Measurements from ENCODE around the gene THAP5.
A peak's percentile ranks its signal among the peaks of the same experiment; 100 is the strongest.
"Not testable (repeated sequence)": the region's sequence is repeated elsewhere in the genome, so short reads cannot be mapped to it uniquely, and the experiment has no call there.

THAP5 gene

DNA sequence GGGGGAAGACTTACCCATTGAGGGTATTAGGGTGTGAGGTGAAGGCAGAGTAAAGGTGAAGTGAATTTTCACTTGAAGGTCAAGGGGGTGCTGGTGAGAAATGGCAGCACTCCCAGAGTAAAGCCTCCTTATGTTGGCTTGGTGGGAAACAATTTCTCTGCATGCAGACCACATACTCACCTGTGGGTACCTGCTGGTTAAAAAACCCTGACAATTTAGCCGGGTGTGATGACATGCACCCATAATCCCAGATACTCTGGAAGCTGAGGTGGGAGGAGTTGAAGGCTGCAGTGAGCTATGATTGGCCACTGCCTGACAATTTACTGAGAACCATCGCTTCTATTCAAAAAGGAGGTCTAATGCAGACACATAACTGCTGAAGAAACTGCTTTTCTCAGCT lies 5.7 kb upstream of the THAP5 start:
- H3K9me3 ChIP-seq (ENCODE audit: low read length): peaks cover 13% of the 10 kb centered on the region
- H3K4me1 ChIP-seq (ENCODE audit: insufficient read depth, low read length): peaks cover 11% of the 10 kb centered on the region
- H3K36me3 ChIP-seq (ENCODE audit: insufficient read depth, low read length): peaks cover 26% of the 10 kb centered on the region
- no peak overlapping the region for H3K4me3 ChIP-seq (ENCODE audit: low read length)
- no peaks in the 10 kb centered on the region for H3K27me3 ChIP-seq (ENCODE audit: insufficient read depth, low read length)
- no peak overlapping the region for H2AFZ ChIP-seq (ENCODE audit: low read depth, low read length)

GRCh38 chr7:108572480-108572879 lies 3.0 kb upstream of the THAP5 start:
- Histone ChIP-seq H3K4me3 (ENCODE audit: low read length) (no peak overlapping the region), H3K9me3 (ENCODE audit: low read length) (no peaks in the 10 kb centered on the region), H3K4me1 (ENCODE audit: insufficient read depth, low read length) (peaks cover 17% of the 10 kb centered on the region), H3K27me3 (ENCODE audit: insufficient read depth, low read length) (no peaks in the 10 kb centered on the region), H3K36me3 (ENCODE audit: insufficient read depth, low read length) (peaks cover 26% of the 10 kb centered on the region), H2AFZ (ENCODE audit: low read depth, low read length) (no peak overlapping the region)

- Histone ChIP-seq H2AFZ (ENCODE audit: low read depth, low read length) (peak overlapping the region; percentile 31), H3K4me1 (ENCODE audit: insufficient read depth, low read length) (peaks cover 17% of the 10 kb centered on the region), H3K9me3 (ENCODE audit: low read length) (no peaks in the 10 kb centered on the region), H3K36me3 (ENCODE audit: insufficient read depth, low read length) (peaks cover 24% of the 10 kb centered on the region), H3K27me3 (ENCODE audit: insufficient read depth, low read length) (no peaks in the 10 kb centered on the region), H3K4me3 (ENCODE audit: low read length) (peak overlapping the region; percentile 73)
Observed at GRCh38 chr7:108570146-108570755, 745 bp upstream of the THAP5 start.

DNA sequence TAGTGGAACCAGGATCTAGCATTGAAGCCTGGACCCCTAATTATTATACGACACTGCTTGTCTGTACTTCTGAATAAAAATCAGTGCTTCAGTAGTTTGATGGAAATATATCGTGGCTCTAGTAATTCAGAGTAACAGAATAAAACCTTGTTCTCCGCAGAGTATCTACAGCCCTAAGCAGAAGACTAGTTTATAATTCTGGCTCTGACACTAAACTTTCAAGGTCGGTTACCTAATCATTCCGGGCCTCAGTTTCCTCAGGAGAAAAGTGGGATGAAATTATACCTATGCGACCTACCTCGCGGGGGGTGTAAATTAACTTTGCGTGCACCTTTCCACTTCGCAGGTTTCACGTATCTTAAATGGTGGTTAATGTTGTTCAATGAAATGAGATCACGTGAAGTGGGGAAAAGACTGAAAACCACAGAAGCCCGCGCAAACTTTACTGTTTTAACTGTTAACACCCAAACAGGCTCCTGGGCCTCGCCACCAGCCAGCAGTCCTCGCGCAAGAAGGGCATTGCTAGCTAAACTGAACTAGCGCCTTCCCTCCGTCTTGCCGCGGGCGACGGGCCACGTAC lies 615 bp downstream of the THAP5 start:
- H3K4me3 ChIP-seq (ENCODE audit: low read length): peak overlapping the region; percentile 87
- no peaks in the 10 kb centered on the region for H3K9me3 ChIP-seq (ENCODE audit: low read length)
- peak overlapping the region; percentile 55 for H2AFZ ChIP-seq (ENCODE audit: low read depth, low read length)
- H3K4me1 ChIP-seq (ENCODE audit: insufficient read depth, low read length): peaks cover 17% of the 10 kb centered on the region
- H3K36me3 ChIP-seq (ENCODE audit: insufficient read depth, low read length): peaks cover 27% of the 10 kb centered on the region
- H3K27me3 ChIP-seq (ENCODE audit: insufficient read depth, low read length): no peaks in the 10 kb centered on the region

DNA sequence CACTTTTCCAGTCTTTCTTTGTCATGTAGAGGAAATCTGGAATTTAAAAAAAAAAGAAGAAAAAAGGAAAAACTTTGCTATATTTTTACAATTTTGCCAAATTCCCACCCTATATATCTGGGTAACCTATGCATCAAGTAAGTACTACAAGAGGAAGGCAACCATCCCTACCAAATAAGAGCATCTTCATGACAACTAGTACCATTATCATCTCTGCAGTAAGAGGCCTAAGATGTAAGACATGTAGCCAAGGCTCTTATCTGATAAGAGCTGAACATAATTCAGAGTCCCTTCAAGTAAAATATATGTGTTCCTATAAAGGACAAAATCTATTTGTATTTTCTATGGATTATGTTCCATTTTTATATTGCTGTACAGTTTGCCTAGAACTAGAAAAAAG lies 3.5 kb downstream of the THAP5 start:
- no peaks in the 10 kb centered on the region for H3K9me3 ChIP-seq (ENCODE audit: low read length)
- no peak overlapping the region for H2AFZ ChIP-seq (ENCODE audit: low read depth, low read length)
- no peak overlapping the region for H3K4me3 ChIP-seq (ENCODE audit: low read length)
- peaks cover 16% of the 10 kb centered on the region for H3K36me3 ChIP-seq (ENCODE audit: insufficient read depth, low read length)
- peaks cover 9% of the 10 kb centered on the region for H3K4me1 ChIP-seq (ENCODE audit: insufficient read depth, low read length)
- no peaks in the 10 kb centered on the region for H3K27me3 ChIP-seq (ENCODE audit: insufficient read depth, low read length)

DNA sequence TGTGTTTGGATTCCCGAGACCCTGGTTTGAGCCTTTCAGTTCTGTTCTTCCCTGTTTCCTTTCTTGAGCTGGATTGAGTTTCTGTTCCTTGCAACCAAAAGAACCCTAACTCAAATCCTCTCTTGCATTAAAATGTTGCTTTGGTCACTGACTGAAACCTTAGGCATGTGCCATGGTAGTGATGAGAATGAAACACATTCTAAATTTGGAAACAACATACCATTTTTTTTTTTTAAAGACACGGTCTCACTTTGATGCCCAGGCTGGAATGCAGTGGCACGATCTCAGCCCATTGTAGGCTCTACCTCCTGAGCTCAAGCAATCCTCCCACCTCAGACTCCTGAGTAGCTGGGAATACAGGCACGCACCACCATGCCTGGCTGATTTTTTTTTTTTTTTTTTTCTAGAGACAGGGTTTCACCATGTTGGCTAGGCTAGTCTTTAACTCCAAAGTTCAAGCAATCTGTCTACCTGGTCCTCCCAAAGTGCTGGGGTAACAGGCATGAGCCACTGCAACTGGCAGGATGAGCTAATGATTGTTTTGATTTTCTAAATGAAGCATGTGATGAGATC lies 8.4 kb downstream of the THAP5 start:
- Histone ChIP-seq H3K27me3 (ENCODE audit: insufficient read depth, low read length) (no peaks in the 10 kb centered on the region), H3K9me3 (ENCODE audit: low read length) (peaks cover 5% of the 10 kb centered on the region), H2AFZ (ENCODE audit: low read depth, low read length) (no peak overlapping the region), H3K4me1 (ENCODE audit: insufficient read depth, low read length) (no peaks in the 10 kb centered on the region), H3K4me3 (ENCODE audit: low read length) (no peak overlapping the region), H3K36me3 (ENCODE audit: insufficient read depth, low read length) (peaks cover 16% of the 10 kb centered on the region)

GRCh38 chr7:108559253-108559652 lies 10.3 kb downstream of the THAP5 start:
- Histone ChIP-seq H3K9me3 (ENCODE audit: low read length) (peaks cover 9% of the 10 kb centered on the region), H3K4me3 (ENCODE audit: low read length) (no peak overlapping the region)

GRCh38 chr7:108557617-108558016 lies 11.9 kb downstream of the THAP5 start:
- H3K9me3 ChIP-seq (ENCODE audit: low read length): peaks cover 9% of the 10 kb centered on the region
- H3K36me3 ChIP-seq (ENCODE audit: insufficient read depth, low read length): no peaks in the 10 kb centered on the region
- no peak overlapping the region for H2AFZ ChIP-seq (ENCODE audit: low read depth, low read length)
- H3K4me1 ChIP-seq (ENCODE audit: insufficient read depth, low read length): no peaks in the 10 kb centered on the region
- no peak overlapping the region for H3K4me3 ChIP-seq (ENCODE audit: low read length)
- H3K27me3 ChIP-seq (ENCODE audit: insufficient read depth, low read length): no peaks in the 10 kb centered on the region

More at GRCh38 chr7:108559253-108559652, 10.3 kb downstream of the THAP5 start:
- Histone ChIP-seq H3K27me3 (ENCODE audit: insufficient read depth, low read length) (no peaks in the 10 kb centered on the region), H3K36me3 (ENCODE audit: insufficient read depth, low read length) (peaks cover 2% of the 10 kb centered on the region), H3K4me1 (ENCODE audit: insufficient read depth, low read length) (no peaks in the 10 kb centered on the region), H2AFZ (ENCODE audit: low read depth, low read length) (no peak overlapping the region)

GRCh38 chr7:108557191-108557590 lies 12.3 kb downstream of the THAP5 start:
- Histone ChIP-seq H3K27me3 (ENCODE audit: insufficient read depth, low read length) (no peaks in the 10 kb centered on the region), H3K4me1 (ENCODE audit: insufficient read depth, low read length) (no peaks in the 10 kb centered on the region), H3K36me3 (ENCODE audit: insufficient read depth, low read length) (no peaks in the 10 kb centered on the region), H2AFZ (ENCODE audit: low read depth, low read length) (no peak overlapping the region), H3K4me3 (ENCODE audit: low read length) (no peak overlapping the region), H3K9me3 (ENCODE audit: low read length) (peaks cover 9% of the 10 kb centered on the region)

GRCh38 chr7:108556665-108557064 lies 12.8 kb downstream of the THAP5 start:
- not testable (repeated sequence) for H2AFZ ChIP-seq (ENCODE audit: low read depth, low read length); H3K4me1 ChIP-seq (ENCODE audit: insufficient read depth, low read length); H3K27me3 ChIP-seq (ENCODE audit: insufficient read depth, low read length); H3K9me3 ChIP-seq (ENCODE audit: low read length); H3K4me3 ChIP-seq (ENCODE audit: low read length); H3K36me3 ChIP-seq (ENCODE audit: insufficient read depth, low read length)

DNA sequence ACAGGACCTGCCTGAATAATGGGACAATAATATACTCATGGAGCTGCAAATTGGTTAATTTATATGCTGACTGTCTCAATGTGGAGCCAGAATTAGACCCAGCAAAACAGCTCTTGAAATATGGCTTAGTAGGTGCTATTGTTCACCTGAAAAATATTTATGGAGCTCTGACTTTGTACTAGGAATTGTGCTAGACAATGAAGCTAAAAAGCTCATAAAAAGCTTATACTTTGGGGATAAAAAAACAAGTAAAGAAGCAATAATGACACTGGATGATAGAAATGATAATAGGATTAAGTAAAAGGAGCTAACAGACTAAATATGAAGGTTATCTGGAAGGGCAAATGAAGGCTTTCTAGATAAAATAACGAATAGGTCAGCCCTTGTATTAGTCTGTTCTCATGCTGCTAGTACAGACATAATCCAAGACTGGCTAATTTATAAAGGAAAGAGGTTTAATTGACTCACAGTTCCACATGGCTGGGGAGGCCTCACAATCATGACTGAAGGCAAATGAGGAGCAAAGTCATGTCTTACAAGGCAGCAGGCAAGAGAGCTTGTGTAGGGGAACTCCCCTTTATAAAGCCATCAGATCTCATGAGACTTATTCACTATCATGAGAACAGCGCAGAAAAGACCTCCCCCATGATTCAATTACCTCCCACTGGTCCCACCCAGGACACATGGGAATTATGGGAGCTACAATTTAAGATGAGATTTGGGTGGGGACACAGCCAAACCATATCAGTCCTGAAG lies 21.2 kb downstream of the THAP5 start:
- not testable (repeated sequence) for H3K27me3 ChIP-seq (ENCODE audit: insufficient read depth, low read length); H3K9me3 ChIP-seq (ENCODE audit: low read length); H3K4me1 ChIP-seq (ENCODE audit: insufficient read depth, low read length); H2AFZ ChIP-seq (ENCODE audit: low read depth, low read length); H3K4me3 ChIP-seq (ENCODE audit: low read length); H3K36me3 ChIP-seq (ENCODE audit: insufficient read depth, low read length)

DNA sequence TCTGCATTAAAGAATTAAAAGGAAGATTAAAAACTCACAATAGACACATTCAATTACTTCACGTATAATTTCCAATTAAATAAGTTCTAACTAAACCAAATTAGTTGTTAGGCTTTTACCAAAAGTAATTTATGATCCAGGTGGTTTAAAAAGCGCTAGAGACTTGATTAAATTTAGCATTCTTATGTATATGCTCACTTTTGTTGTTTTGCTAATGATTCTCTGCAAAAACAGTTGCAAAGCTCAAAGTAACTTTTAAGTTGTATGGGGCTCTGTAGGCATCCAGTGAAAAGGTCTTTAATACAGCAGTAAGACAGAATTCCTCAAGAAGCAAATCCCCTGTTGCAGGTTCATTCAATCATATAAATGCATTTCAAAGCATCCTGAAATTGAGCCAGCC lies 28.0 kb downstream of the THAP5 start:
- Histone ChIP-seq H3K9me3 (ENCODE audit: low read length) (no peaks in the 10 kb centered on the region), H3K27me3 (ENCODE audit: insufficient read depth, low read length) (no peaks in the 10 kb centered on the region), H3K4me3 (ENCODE audit: low read length) (no peak overlapping the region)

DNA sequence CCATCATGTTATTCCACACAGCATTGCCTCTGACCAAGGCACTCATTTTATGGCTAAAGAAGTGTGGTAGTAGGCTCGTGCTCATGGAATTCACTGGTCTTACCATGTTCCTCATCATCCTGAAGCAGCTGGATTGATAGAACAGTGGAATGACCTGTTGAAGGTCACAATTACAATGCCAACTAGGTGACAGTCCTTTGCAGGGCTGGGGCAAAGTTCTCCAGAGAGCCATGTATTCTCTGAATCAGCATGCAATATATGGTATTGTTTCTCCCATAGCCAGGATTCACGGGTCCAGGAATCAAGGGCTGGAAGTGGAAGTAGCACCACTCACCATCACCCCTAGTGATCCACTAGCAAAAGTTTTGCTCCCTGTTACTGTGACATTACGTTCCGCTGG lies 30.8 kb downstream of the THAP5 start:
- not testable (repeated sequence) for H3K27me3 ChIP-seq (ENCODE audit: insufficient read depth, low read length); H3K9me3 ChIP-seq (ENCODE audit: low read length); H3K36me3 ChIP-seq (ENCODE audit: insufficient read depth, low read length); H2AFZ ChIP-seq (ENCODE audit: low read depth, low read length); H3K4me1 ChIP-seq (ENCODE audit: insufficient read depth, low read length); H3K4me3 ChIP-seq (ENCODE audit: low read length)

More for the DNA sequence above, 28.0 kb downstream of the THAP5 start:
- H3K36me3 ChIP-seq (ENCODE audit: insufficient read depth, low read length): no peaks in the 10 kb centered on the region
- no peaks in the 10 kb centered on the region for H3K4me1 ChIP-seq (ENCODE audit: insufficient read depth, low read length)
- H2AFZ ChIP-seq (ENCODE audit: low read depth, low read length): no peak overlapping the region
